PC-9 (cell line): Measurements from ENCODE around the gene ADRA1B. TPM values are rescaled to one million over a fixed set of nuclear protein-coding genes. Genes with fewer than 3 reads are reported as not detected.

Experiments
- BruUV-seq: library from RNA; stranded (reverse); fragments of 400-500 nt; replicated peaks from 2 replicates; lab custom pipeline; 2021; lab: Mats Ljungman, UMichigan
- CTCF ChIA-PET: fragments of 300-600 bp; sonication (Branson Sonifier 250); formaldehyde crosslinking; loops from one replicate; lab custom pipeline; 2022; ENCODE audit warnings: antibody characterized with exemption; lab: Charles Lee
- POLR2A ChIA-PET: fragments of 300-600 bp; sonication (Branson Sonifier 250); formaldehyde crosslinking; loops from one replicate; lab custom pipeline; 2022; ENCODE audit warnings: antibody characterized with exemption; ENCODE audit not compliant: unreplicated experiment; lab: Charles Lee
- DNase-seq, 2 experiments: peaks; one replicate each; pipeline versions ENCODE4 v3.0.0 to v3.0.0-alpha.2; 2015 to 2022; ENCODE audit warnings: mixed read lengths in 1 of 2
- H2AFZ ChIP-seq: fragments of 200-600 bp; sonication (generic); 2 replicates; pipeline ENCODE4 v1.8.1; 2017; ENCODE audit warnings: antibody characterized with exemption
- H3F3A ChIP-seq: fragments of 200-600 bp; sonication (generic); 2 replicates; pipeline ENCODE4 v1.8.1; 2017; ENCODE audit warnings: antibody characterized with exemption, mild to moderate bottlenecking, low read depth; ENCODE audit not compliant: insufficient read depth
- H3K27ac ChIP-seq: fragments of 200-600 bp; sonication (generic); 2 replicates; pipeline ENCODE4 v1.6.1; 2016; ENCODE audit warnings: mixed run types
- H3K27me3 ChIP-seq: fragments of 200-600 bp; sonication (generic); 2 replicates; pipeline ENCODE4 v1.6.1; 2016; ENCODE audit warnings: low read depth, mixed run types; ENCODE audit not compliant: insufficient read depth
- H3K36me3 ChIP-seq: fragments of 200-600 bp; sonication (generic); 2 replicates; pipeline ENCODE4 v1.6.1; 2016; ENCODE audit warnings: low read depth, mixed run types
- H3K4me1 ChIP-seq: fragments of 200-600 bp; sonication (generic); replicated peaks from 2 replicates; pipeline ENCODE4 v1.6.1; 2016; ENCODE audit warnings: mixed run types; ENCODE audit not compliant: insufficient read depth
- H3K4me2 ChIP-seq: fragments of 200-600 bp; sonication (generic); 2 replicates; pipeline ENCODE4 v1.6.1; 2017; ENCODE audit warnings: mixed run types
- H3K4me3 ChIP-seq: fragments of 200-600 bp; sonication (generic); 2 replicates; pipeline ENCODE4 v1.6.1; 2016; ENCODE audit warnings: mixed run types
- H3K79me2 ChIP-seq: fragments of 200-600 bp; sonication (generic); 2 replicates; pipeline ENCODE4 v1.6.1; 2017; ENCODE audit warnings: low read depth, mixed run types
- H3K9me2 ChIP-seq: fragments of 200-600 bp; sonication (generic); 2 replicates; pipeline ENCODE4 v1.8.1; 2017; ENCODE audit warnings: mild to moderate bottlenecking; ENCODE audit not compliant: insufficient read depth
- H3K9me3 ChIP-seq: fragments of 200-600 bp; sonication (generic); 2 replicates; pipeline ENCODE4 v1.8.1; 2016; ENCODE audit warnings: low read depth; ENCODE audit not compliant: insufficient read depth
- H4K20me1 ChIP-seq: fragments of 200-600 bp; sonication (generic); 2 replicates; pipeline ENCODE4 v1.8.1; 2017; ENCODE audit not compliant: insufficient read depth
- CTCF ChIP-seq: fragments of 200-600 bp; sonication (generic); conservative IDR thresholded peaks from 2 replicates; pipeline ENCODE4 v1.6.1; 2017; ENCODE audit warnings: mixed run types, antibody characterized with exemption, mild to moderate bottlenecking, moderate library complexity
- EZH2 ChIP-seq: fragments of 200-600 bp; sonication (generic); IDR thresholded peaks from 2 replicates; pipeline ENCODE4 v1.8.0; 2017; ENCODE audit warnings: antibody characterized with exemption, low read depth
- intact Hi-C: fragments of 100-400 bp; cut with micrococcal nuclease; formaldehyde crosslinking; loops from one replicate; pipeline ENCODE4 v1.10.0; 2022; ENCODE audit not compliant: unreplicated experiment
- total RNA-seq: library from RNA; stranded (reverse); gene quantifications from 2 replicates; pipeline ENCODE4 v1.2.3, GENCODE V29; 2021

ADRA1B gene
- total RNA-seq, 1 experiment from 2014 or later, result 4.6 TPM

GRCh38 chr5:159987031-159987674 is 70.9 kb downstream of the ADRA1B start:
- Histone ChIP-seq H4K20me1 (no peaks in the 10 kb centered on the region), H3K4me2 (peak overlapping the region; percentile 84), H3K4me3 (peak overlapping the region; percentile 65; the same call in 1 of the 2 replicates), H3K27ac (peak overlapping the region; percentile 55), H3K9me3 (no peaks in the 10 kb centered on the region), H3F3A (peaks cover 10% of the 10 kb centered on the region), H3K9me2 (no peaks in the 10 kb centered on the region), H3K27me3 (no peaks in the 10 kb centered on the region), H3K36me3 (no peaks in the 10 kb centered on the region), H3K4me1 (peaks cover 13% of the 10 kb centered on the region), H3K79me2 (no peaks in the 10 kb centered on the region), H2AFZ (peak overlapping the region; percentile 85)
- DNase-seq, result peak; percentile 85 to 94
- intact Hi-C loops, result loop anchor here (1.0 to 2.0 kb wide), 10 partner anchors 71 to 830 kb away; partner anchors contain the start of gene ADRA1B
- TSS peak; percentile 83 for BruUV-seq
- ChIA-PET CTCF (interaction anchor here (0.5 to 1.9 kb wide), 26 partner anchors 11 to 830 kb away, joined by 3 to 31 read pairs (median 5); partner anchors contain the start of gene ADRA1B), POLR2A (interaction anchor here (0.5 to 0.7 kb wide), 4 partner anchors 237 to 700 kb away, joined by 3 to 9 read pairs (median 4); no protein-coding TSS in a partner anchor)
- TF ChIP-seq CTCF (peak; percentile 90), EZH2 (no peak)

DNA sequence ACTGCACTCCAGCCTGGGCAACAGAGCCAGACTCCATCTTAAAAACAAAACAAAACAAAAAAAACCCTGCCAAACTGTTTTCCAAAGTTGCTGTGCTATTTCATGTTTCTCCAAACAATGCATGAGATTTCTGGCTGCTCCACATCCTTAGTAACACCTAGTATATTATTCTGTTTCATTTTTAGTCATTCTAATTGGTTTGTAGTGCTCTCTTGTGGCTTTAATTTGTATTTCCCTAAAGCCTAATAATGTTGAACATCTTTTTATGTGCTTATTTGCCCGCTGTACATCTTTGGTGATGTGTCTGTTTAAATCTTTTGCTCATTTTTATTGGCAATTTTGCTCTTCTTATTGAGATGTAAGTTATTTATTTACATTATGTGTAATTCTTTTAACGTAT is 74.2 kb downstream of the ADRA1B start:
- Histone ChIP-seq H3K9me3 (no peaks in the 10 kb centered on the region), H3K4me1 (peaks cover 7% of the 10 kb centered on the region), H3K36me3 (no peaks in the 10 kb centered on the region), H2AFZ (no peak overlapping the region), H4K20me1 (no peaks in the 10 kb centered on the region), H3K9me2 (no peaks in the 10 kb centered on the region), H3K79me2 (no peaks in the 10 kb centered on the region), H3K27ac (no peak overlapping the region), H3K4me3 (no peak overlapping the region), H3K4me2 (no peak overlapping the region), H3F3A (peaks cover 5% of the 10 kb centered on the region; the same call in 1 of the 2 replicates), H3K27me3 (no peaks in the 10 kb centered on the region)
- POLR2A ChIA-PET, result no interaction called here
- intact Hi-C loops, result loop anchor here (5.0 kb wide), 1 partner anchor 1293 kb away; no protein-coding TSS in a partner anchor
- CTCF ChIA-PET, result no interaction called here
- peak; percentile 53 for TF ChIP-seq CTCF
- no peak for TF ChIP-seq EZH2
- DNase-seq, result no peak
- no TSS peak for BruUV-seq

GRCh38 chr5:159992566-159992965 is 76.3 kb downstream of the ADRA1B start:
- Histone ChIP-seq H3K79me2 (no peaks in the 10 kb centered on the region), H3K4me3 (no peak overlapping the region), H3K9me3 (no peaks in the 10 kb centered on the region), H3K27ac (no peak overlapping the region), H4K20me1 (no peaks in the 10 kb centered on the region), H3K27me3 (no peaks in the 10 kb centered on the region), H3K36me3 (no peaks in the 10 kb centered on the region), H3F3A (no peaks in the 10 kb centered on the region), H3K9me2 (no peaks in the 10 kb centered on the region), H3K4me2 (no peak overlapping the region), H3K4me1 (no peaks in the 10 kb centered on the region), H2AFZ (no peak overlapping the region)
- DNase-seq, result no peak
- BruUV-seq, result no TSS peak
- TF ChIP-seq EZH2, result no peak
- no peak for TF ChIP-seq CTCF
- intact Hi-C loops, result loop anchor here (5.0 kb wide), 1 partner anchor 1295 kb away; no protein-coding TSS in a partner anchor
- ChIA-PET CTCF (no interaction called here), POLR2A (no interaction called here)
